Vagina (tissue), 2 donors: ENCODE measurements around the gene STK32B.
"Not testable (repeated sequence)": the region's sequence is repeated elsewhere in the genome, so short reads cannot be mapped to it uniquely, and the experiment has no call there.

Source experiments
- POLR2A ChIP-seq, 2 donors: fragments of 450-650 bp; IDR thresholded peaks; one replicate each; pipeline ENCODE4 v1.6.1; 2017; ENCODE audit warnings: antibody characterized with exemption in 2 of 2, mild to moderate bottlenecking in 2 of 2, moderate library complexity in 2 of 2
- POLR2AphosphoS5 ChIP-seq, 2 donors: sonication (generic); formaldehyde crosslinking; IDR thresholded peaks; one replicate each; pipeline ENCODE4 v1.9.0; 2017; ENCODE audit warnings: antibody characterized with exemption in 2 of 2, mild to moderate bottlenecking in 2 of 2, low read depth in 1 of 2; ENCODE audit not compliant: insufficient read depth in 1 of 2
- TF ChIP-seq, protein P1 (sequence below), 3 experiments: fragments of 450-650 bp in 2 of 3; fragments of 200-600 bp in 1 of 3; sonication (generic) in 1 of 3; IDR thresholded peaks; one replicate each; pipeline ENCODE4 v1.5.1; 2017 to 2019; ENCODE audit warnings: antibody characterized with exemption in 3 of 3, mild to moderate bottlenecking in 2 of 3, moderate library complexity in 2 of 3

GRCh38 chr4:5250536-5250935 is 199.3 kb downstream of the STK32B start:
- TF ChIP-seq, protein P1, sequence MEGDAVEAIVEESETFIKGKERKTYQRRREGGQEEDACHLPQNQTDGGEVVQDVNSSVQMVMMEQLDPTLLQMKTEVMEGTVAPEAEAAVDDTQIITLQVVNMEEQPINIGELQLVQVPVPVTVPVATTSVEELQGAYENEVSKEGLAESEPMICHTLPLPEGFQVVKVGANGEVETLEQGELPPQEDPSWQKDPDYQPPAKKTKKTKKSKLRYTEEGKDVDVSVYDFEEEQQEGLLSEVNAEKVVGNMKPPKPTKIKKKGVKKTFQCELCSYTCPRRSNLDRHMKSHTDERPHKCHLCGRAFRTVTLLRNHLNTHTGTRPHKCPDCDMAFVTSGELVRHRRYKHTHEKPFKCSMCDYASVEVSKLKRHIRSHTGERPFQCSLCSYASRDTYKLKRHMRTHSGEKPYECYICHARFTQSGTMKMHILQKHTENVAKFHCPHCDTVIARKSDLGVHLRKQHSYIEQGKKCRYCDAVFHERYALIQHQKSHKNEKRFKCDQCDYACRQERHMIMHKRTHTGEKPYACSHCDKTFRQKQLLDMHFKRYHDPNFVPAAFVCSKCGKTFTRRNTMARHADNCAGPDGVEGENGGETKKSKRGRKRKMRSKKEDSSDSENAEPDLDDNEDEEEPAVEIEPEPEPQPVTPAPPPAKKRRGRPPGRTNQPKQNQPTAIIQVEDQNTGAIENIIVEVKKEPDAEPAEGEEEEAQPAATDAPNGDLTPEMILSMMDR (IDR thresholded peaks at IDR 0.05) = not testable (repeated sequence)
- not testable (repeated sequence) for TF ChIP-seq POLR2AphosphoS5 (IDR thresholded peaks at IDR 0.05; ENCODE audit: insufficient read depth in 1 of 2, low read depth in 1 of 2); POLR2A (IDR thresholded peaks at IDR 0.05)
